Colon (tissue), 2 donors: ENCODE measurements around the gene RAB10.

Experiments used
- FAIRE-seq: peaks from 2 replicates; lab custom pipeline; 2012; peaks lifted over from hg19 to GRCh38; lab: Jason Lieb, UNC
- donor health status: control.
- donor health status: control.

The RAB10 gene

DNA sequence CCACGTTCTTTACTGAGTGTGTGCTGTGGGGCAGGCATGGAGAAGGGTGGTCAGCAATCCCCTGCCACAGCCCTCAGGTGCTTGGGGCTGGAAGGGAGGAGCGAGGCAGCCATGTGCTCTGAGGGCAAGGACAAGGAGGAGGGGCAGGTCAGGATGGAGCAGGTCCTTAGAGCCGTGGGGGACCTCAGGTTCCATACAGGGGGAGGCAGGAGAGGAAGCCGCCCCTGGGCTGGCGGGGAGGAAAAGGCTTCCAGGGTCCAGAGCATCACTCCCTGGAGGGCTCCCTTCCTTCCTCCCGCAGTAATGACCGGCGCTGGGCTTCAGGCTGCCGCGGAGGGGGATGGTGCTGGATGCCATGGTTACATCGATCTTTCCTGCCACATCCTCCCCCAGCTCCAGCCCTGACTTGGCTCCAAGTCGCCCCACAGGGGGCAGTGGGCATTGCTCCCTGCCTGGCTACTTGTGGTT is 145.6 kb downstream of the RAB10 start:
- FAIRE-seq, result no peak

GRCh38 chr2:26182441-26182840 is 148.6 kb downstream of the RAB10 start:
- FAIRE-seq, result no peak

DNA sequence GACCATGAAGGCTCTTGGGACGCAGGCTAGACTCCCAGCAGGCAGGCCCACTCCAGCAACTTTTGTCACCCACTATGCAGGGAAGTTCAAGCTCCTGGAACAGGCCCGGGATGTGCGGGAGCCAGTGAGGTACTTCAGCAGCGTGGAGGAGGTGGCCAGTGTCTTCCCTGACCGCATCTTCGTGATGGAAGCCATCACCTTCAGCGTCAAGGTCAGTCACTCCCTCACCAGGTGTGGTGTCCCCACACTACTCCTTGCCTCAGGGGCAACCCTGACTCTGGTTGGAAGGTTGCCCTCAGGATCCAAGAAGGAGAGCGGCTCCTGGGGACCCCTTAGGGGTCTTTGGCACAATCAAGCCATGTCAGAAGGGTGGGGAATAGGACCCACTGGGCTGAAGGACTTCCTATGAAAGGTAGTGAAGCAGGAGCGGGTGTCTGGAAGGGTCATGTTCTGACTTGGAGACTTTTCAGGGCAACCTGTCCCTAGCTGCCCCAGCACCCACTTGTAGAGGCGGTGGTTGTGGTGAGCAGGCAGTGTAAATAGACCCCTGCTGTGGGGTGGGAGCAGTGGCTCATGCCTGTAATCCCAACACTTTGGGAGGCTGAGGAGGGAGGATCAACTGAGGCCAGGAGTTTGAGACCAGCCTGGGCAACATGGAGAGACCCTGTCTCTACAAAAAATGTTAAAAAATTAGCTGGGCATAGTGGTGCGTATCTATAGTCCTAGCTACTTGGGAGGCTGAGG is 149.2 kb downstream of the RAB10 start:
- FAIRE-seq, result no peak

DNA sequence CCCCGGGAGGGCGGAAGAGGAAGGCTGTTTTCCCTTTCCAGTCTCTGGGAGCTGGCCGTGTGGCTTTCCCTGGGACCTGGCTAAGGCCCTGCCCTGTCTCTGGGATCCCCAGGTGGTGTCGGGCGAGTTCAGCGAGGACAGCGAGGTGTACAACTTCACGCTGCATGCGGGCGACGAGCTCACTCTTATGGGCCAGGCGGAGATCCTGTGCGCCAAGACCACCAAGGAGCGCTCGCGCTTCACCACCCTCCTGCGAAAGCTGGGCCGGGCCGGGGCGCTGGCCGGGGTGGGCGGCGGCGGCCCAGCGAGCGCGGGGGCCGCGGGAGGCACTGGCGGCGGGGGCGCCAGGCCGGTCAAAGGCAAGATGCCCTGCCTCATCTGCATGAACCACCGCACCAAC is 150.2 kb downstream of the RAB10 start:
- no peak for FAIRE-seq

- FAIRE-seq, result no peak
Observed at GRCh38 chr2:26184555-26185303, 150.8 kb downstream of the RAB10 start.

- no peak for FAIRE-seq
Observed at GRCh38 chr2:26185304-26185928, 151.5 kb downstream of the RAB10 start.

DNA sequence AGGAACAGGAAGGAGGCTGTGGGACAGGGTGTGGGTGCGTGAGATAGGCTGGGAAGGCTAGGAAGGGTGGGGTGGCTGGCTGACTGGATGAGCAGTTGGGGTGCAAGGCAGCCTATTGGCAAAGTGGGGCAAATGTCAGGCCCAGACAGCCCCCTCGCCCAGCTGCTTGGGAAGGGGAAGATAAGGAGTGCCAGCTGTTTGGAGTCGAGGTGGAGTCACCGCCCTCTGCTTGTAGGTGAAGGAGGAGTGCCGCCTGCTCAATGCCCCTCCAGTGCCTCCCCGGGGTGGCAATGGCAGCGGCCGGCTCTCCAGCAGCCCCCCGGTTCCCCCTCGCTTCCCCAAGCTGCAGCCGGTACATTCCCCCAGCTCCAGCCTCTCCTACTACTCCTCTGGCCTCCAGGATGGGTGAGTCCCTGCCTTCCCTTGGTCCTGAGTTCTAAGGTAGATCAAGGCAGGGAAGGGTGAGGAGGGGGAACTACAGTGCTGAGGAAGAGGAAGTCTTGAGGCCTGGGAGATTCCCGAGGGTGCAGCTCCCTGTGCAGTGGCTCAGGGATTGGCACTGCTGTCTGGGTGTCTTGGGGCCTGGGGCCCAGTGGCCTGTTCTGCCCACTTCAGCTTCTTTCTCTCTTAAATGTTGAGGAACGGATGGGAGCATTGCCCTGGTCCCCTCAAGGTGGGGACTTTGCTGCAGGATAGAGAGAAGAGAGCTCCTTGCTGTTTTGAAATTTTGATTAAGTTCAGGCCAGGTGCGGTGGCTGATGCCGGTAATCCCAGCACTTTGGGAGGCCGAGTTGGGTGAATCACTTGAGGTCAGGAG is 152.3 kb downstream of the RAB10 start:
- FAIRE-seq, result no peak
